Smooth muscle cell of the brain vasculature (primary cell): ENCODE data around the gene CHRM5.
"Not testable (repeated sequence)": the region's sequence is repeated elsewhere in the genome, so short reads cannot be mapped to it uniquely, and the experiment has no call there.

Source experiments
- DNase-seq: peaks from one replicate; pipeline ENCODE4 v3.0.0-alpha.2; 2012; ENCODE audit warnings: low read depth, low spot score

Gene CHRM5

DNA sequence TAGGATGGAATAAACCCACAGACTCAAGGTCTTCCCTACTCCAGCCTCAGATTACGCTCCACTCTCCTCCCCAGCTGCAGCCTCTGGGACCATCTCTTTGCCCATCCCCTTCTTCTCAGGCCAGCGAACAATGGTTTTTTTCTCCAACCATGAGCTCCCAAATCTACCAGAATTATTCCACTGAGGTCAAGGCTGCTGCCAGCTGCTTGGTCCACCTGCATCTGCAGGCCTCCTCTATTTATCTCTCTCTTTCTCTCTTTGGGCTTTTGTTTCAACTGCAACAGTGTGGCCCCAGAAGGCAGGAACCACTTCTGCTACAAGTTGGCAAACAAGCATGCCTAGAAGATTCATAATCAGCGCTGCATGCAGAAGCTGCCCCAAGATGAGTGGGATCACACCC lies 19.1 kb downstream of the CHRM5 start:
- DNase-seq = no peak

DNA sequence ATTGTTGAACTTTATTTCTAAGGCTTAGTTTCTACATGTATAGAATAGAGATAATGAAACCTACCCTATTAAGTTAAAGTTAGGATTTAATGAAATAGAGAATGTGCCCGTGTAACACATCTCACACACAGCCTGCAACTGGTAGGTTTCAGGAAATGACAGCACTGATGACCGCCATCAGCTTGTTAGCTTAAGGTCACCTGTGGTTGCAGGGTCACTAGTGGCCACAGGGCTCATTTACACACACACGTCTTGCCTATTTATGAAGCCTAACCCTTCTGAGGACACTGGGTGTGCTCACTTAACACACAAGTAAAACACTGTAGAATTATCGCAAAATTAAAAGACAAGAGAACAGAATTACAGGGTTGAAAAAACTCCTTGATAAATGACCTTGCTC lies 20.1 kb downstream of the CHRM5 start:
- no peak for DNase-seq

DNA sequence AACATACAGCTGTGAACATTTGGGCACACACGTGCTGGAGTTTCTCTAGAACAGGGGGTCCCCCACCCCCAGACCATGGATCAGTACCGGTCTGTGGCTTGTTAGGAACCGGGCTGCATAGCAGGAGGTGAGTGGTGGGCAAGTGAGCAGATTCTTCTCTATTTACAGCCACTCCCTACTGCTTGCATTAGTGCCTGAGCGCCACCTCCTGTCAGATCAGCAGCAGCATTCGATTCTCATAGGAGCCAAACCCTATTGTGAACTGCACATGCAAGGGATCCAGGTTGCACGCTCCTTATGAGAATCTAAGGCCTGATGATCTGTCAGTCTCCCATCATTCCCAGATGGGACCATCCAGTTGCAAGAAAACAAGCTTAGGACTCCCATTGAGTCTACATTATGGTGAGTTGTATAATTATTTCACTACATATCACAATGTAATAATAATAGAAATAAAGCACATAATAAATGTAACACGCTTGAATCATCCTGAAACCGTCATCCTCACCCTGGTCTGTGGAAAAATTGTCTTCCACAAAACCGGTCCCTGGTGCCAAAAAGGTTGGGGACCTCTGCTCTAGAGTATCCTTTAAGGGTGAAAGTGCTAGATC lies 25.8 kb downstream of the CHRM5 start:
- no peak for DNase-seq

DNA sequence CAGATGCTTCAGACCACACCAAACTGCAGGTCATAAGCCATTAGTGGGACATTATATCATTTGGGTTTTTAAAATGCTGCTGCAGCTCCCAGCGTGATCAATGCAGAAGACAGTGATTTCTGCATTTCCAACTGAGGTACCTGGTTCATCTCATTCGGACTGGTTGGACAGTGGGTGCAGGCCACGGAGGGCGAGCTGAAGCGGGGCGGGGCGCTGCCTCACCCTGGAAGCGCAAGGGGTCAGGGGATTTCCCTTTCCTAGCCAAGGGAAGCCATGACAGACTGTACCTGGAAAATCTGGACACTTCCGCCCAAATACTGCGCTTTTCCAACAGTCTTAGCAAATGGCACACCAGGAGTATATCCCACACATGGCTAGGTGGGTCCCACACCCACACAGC lies 27.4 kb downstream of the CHRM5 start:
- DNase-seq = not testable (repeated sequence)

DNA sequence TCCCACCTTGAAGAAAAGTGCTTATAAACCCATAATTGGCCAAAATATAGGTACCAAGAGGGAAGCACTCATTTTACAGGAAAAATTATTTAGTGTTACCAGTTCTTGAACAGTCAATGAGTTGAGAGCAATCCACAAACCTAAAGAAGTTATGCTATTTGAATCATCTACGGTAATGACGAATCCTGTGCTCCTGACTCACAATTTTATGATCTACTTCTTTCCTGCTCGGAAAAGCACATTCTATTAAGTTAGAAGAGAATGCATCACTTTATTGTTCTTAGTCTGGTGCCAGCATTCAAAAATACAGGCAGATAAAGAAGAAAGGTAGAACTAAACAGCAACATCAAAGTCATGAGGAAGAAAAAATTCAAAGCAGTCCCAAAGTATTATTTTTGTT lies 33.2 kb downstream of the CHRM5 start:
- DNase-seq = no peak

DNA sequence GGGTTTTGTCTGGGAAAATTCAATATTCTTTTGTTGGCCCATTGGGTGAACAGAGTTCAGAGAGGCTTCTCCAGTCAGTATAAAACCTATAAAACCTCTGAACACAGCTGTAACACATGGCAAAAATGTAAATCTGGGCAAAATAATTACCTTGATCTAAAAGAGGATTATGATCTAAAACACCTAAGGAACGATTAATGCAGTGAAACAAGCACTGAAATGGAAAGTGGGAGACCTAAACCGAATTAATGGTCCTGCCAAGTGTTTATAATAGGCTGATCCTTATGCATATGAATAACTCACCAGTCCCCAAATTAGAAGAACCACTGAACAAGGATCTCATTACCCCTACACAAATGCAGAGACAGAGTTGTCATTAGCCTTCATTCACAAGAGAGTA lies 38.1 kb downstream of the CHRM5 start:
- no peak for DNase-seq

DNA sequence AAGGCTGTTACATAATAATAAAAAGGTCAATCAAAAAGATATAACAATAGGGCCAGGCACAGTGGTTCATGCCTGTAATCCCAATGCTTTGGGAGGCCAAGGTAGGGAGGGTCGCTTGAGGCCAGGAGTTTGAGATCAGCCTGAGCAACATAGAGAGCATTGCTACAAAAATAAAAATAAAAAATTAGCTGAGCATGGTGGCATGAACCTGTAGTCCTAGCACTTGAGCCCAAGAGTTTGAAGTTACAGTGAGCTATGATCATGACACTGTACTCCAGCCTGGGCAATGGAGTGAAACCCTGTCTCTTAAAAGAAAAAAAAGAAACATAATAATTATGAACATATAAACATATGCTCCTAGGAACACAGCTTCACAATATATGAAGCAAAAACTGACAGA lies 41.4 kb downstream of the CHRM5 start:
- no peak for DNase-seq

DNA sequence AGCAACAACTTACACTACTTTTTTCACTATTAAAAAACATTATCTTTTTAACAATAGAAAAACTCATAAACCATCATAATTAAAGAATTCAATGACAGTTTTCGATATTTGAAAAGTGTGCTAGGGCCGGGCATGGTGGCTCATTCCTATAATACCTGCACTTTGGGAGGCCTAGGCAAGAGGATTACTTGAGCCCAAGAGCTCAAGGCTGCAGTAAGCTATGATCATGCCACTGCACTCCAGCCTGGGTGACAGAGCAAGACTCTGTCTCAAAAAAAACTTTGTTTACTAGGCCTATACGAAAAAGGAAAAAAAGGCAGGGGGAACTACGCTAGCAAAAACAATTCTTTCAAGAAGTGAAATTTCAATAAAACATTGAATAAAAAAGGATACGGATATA lies 42.6 kb downstream of the CHRM5 start:
- no peak for DNase-seq

DNA sequence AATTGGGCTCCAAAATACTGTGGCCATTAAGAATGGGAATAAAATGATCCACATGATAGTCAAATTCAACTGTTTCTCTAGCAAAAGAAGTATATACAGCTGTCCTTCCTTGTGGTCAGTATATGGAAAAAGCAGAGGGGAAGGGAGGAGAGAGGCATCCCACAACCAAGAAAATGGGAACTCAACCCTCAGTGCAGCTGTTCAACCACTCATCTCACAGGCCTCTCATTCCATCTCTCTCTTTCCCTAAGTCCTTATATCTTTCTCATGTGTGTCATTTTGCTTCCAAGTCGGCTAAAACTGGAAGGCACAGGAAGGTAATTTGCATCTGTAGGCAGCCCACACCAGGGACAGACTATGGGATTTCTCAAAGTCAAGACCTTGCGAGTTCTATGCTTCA lies 43.2 kb downstream of the CHRM5 start:
- no peak for DNase-seq

DNA sequence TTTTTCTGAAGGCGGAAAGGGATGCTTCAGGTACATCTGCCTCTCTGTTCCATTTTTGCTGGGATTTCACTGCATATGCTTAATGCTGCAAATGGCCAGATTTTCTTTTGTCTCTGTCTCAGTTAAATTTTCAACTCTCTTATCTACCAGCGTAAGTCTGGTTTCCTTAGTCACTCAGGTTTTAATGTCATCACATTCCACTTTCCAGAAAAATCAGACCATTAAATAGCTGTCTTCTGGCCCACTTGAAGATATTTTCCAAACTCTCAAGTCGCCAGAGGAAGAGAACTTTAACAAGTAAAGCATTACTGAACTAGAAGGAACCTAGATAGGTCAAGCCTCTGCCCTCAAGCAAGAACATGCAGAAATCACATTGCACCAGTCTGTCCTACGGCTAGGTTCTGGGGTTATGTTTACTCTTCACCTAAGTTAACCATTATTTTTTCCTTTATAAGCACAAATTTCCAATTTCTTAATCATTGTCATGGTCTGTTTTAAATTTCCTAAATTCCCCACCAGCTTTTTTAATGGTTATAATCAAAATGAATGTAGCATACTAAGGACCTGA lies 44.2 kb downstream of the CHRM5 start:
- no peak for DNase-seq

DNA sequence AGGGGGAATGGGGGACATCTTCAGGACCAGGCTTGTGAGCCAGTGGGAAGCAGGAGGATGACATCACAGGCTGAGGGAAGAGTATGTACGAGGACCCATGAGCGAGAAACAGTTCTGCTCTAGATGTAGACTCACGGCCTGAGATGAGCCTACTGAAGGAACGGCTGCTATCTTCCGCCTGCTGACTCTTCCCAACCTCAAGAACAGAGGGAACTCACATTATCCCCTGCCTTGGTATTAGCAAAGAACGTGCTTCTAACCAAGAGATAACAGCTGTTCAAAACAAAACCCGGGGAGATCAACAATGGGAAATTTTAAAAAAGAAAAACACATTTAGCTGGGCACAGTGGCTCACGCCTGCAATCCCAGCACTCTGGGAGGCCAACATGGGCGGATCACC lies 45.4 kb downstream of the CHRM5 start:
- DNase-seq = no peak

DNA sequence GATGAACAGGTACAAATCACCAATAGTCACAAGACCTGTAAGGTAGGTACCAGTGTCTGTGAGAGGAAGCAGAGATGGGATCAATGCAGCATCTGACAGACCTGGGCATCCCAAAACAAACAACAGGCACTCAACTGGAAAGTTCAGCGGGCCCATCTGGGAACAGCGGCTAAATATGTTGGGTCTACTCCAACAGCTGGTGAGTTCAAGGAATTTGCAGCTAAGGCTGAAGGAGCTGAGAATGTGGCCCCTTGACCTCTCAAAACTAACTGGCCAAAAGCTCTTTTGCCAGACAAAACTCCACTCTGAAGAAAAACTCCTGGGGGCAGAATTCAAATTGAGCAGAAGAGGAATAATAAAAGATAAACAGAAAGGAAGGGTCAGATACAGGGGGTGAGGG lies 46.3 kb downstream of the CHRM5 start:
- DNase-seq = no peak

DNA sequence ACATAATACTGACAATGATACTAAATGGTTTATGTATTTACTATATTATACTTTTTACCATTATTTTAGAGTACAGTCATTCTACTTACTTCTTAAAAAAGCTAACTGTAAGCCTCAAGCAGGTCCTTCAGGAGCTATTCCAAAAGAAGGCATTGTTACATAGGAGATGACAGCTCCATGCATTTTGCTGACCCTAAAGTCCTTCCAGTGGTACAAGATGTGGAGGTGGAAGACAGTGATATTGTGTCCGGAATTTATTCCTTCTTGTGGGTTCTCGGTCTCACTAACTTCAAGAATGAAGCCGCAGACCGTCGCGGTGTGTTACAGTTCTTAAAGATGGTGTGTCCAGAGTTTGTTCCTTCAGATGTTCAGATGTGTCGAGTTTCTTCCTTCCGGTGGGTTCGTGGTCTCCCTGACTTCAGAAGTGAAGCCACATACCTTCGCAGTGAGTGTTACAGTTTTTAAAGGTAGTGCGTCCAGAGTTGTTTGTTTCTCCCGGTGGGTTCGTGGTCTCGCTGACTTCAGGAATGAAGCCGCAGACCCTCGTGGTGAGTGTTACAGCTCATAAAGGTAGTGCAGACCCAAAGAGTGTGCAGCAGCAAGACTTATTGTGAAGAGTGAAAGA lies 49.8 kb downstream of the CHRM5 start:
- no peak for DNase-seq

DNA sequence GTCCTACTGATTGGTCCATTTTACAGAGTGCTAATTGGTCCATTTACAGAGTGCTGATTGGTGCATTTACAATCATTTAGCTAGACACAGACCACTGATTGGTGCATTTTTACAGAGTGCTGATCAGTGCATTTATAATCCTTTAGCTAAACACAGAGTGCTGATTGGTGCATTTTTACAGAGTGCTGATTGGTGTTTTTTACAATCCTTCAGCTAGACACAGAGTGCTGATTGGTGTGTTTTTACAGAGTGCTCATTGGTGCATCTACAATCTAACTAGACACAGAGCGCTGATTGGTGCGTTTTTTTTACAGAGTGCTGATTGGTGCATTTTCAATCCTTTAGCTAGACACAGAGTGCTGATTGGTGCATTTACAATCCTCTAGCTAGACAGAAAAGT lies 50.4 kb downstream of the CHRM5 start:
- not testable (repeated sequence) for DNase-seq

DNA sequence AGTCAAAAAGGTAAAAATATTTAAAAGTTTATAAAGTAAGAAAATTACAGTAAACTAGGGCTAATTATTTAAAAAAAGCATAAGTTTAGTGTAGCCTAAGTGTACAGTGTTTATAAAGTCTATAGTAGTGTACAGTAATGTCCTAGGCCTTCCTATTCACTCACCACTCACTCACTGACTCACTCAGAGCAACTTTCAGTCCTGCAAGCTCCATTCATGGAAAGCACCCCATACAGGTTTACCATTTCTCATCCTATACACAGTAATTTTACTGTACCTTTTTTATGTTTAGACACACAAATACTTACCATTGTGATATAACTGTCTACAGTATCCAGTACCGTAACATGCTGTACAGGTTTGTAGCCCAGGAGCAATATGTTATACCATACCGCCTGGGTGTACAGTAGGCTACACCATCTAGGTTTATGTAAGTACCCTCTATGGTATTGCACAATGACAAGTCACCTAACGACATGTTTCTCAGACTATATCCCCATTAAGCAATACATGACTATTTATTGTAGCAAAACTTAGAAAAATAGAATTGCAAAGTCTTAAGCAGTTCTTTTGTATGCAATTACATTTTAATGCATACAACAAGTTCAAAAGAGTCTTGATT lies 51.2 kb downstream of the CHRM5 start:
- no peak for DNase-seq

DNA sequence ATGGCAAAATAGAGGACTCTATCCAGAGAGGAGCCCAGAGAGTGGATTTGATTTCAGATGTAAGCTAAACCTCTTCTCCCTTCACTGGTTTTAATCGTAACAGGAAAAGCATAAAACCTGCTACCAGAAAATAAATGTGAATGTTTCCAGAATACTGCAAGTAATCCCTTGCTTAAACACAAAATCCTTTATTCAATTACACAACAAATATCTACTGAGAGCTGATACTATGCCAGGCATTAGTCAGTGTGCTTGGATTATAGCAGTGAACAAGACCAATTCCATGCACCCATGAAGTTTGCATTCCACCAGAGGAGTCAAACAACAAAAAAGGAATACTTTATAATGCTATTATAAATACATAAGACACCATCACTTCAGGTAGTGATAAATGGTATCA lies 55.6 kb downstream of the CHRM5 start:
- no peak for DNase-seq

DNA sequence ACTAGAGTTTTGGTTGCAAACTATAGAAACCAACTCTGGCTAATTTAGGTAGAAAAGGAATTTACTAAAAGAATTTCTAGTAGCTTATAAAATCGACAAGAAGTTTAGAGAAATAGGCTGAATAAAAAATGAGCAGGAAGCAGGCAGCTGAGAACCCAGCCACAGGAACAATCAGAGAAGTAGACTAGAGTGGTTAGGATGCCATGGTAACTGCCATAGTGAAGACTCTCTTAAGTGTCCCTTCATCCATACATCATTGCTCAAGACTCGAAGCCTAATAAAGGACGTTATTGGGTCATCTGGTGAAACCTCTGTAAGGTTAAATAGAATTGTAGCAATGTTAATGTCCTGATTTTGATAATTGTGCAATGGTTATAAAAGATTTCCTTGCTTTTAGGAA lies 57.0 kb downstream of the CHRM5 start:
- DNase-seq = no peak

DNA sequence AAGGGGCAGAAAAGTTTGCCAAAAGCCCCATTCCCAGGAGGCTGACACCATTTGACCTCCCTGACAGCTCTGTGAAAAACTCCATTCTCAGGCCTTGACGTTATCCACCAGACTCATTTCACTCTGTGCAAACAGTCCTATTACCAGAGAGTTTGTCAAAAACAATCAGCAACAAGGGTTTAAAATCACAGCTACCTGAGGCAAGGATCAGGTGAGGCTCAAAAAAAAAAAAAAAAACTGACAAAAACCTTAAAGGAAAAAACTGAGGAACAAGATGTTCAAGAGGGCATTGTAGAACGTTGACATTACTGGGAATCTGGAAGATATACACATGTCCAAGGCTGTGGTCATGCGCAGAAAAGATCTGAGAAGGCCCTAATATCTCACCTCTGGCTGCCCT lies 59.3 kb downstream of the CHRM5 start:
- DNase-seq = no peak

DNA sequence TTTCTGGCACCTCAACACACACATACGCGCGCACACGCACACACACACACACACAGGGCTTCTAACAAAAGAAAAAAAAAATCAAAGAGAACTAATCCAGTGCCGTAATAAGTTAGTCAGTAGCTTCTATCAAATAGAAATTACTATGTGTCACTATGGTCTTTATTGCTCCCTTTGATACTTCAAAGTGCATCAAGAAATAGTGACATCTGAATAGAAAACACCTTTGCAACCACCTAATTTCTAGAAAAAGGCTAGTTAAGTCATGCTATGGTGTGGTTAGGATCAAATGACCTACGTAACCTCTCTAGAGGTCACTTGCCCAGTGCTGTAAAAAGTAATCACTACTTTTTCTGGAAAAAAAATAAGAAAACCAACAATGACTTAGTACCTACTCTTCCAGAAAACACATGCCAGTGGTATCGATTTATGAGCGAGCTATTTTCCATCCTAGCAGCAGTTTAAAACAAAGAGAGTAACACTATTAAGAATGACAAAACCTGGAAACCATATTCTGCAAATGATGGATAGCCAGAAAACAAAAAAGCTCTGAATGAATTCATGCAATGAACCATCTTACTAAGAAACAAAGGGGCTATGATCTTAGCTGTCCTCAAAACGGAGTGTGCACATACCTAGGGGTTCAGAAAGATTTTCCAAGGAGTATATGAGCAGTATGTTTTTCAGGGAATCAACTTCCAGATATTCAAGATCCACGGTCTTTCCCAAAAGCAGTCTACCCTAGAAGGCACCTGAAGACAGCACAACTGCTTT lies 63.9 kb downstream of the CHRM5 start:
- DNase-seq = no peak

DNA sequence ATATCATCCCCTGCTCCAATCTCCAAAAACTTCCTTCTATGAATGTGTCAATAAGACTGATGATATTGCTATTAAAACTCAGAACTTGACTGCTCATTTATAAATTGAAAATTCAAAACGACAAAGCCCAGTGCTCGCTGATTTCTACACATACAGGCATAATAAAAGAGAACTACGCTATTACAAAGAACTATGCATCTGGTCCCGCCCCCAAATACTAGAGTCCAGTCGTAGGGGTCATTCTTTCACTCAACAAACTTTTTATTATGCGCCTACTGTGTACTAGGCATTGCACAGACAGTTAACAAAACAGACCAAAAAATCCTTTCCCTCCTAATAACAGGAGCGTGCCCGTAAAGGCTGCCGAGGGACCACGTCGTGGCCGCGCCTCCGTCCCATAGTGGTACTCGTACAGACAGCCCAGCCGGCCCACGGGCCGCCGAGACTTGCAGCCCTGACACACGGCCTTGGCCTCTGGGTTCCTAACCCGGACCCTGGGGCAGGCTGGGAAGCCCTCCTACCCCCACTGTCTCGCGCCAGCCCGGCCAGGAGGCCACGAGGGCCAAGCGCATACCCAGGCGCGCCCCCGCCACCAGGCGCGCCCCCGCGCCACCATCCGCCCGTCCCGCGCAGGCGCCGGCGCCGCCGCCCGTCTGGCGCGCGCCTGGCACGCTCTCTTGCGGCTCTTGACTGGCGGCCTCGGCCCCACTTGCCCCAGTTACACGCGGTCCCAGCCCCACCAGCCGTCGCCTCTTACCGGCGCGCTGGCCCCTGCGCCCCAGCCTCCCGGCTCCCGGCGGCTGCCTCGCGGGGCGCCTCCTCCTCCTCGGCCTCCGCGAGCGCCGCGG lies 70.0 kb downstream of the CHRM5 start:
- no peak for DNase-seq
